DMS153 treated with DMSO at 0.1 percent for 48 hours (cell line): Measurements from ENCODE around the gene NPDC1.

Experiments used
- DNase-seq: peaks from one replicate; lab custom pipeline; 2025; ENCODE audit not compliant: unreplicated experiment; lab: John Stamatoyannopoulos, UW

NPDC1 gene

GRCh38 chr9:137046088-137046787 is at the start of gene NPDC1:
TSS of gene NPDC1 (minus strand) at chr9:137046177. CDS start at chr9:137045989, 188 bp downstream.
- peak; percentile 72 for DNase-seq

GRCh38 chr9:137089232-137089947 is 43.4 kb upstream of the NPDC1 start:
- no peak for DNase-seq

- no peak for DNase-seq
Measured at GRCh38 chr9:137088121-137088520, 42.1 kb upstream of the NPDC1 start.

GRCh38 chr9:137087409-137087925 is 41.5 kb upstream of the NPDC1 start:
- no peak for DNase-seq

- peak; percentile 99 for DNase-seq
Measured at GRCh38 chr9:137086531-137087408, 40.8 kb upstream of the NPDC1 start, which contains the start of gene MAN1B1. TSS of gene MAN1B1 (plus strand) at chr9:137086985. CDS start at chr9:137087000, 15 bp downstream.

GRCh38 chr9:137085920-137086530 is 40.0 kb upstream of the NPDC1 start:
- DNase-seq, result no peak

- no peak for DNase-seq
Measured at GRCh38 chr9:137084526-137084925, 38.5 kb upstream of the NPDC1 start.

GRCh38 chr9:137083394-137084004 is 37.5 kb upstream of the NPDC1 start:
- DNase-seq, result no peak

- no peak for DNase-seq
Measured at GRCh38 chr9:137082925-137083290, 36.9 kb upstream of the NPDC1 start.

- DNase-seq, result no peak
Measured at GRCh38 chr9:137082222-137082924, 36.4 kb upstream of the NPDC1 start.

- DNase-seq, result no peak
Measured at GRCh38 chr9:137080260-137081122, 34.5 kb upstream of the NPDC1 start.

- DNase-seq, result no peak
Measured at GRCh38 chr9:137079401-137079787, 33.4 kb upstream of the NPDC1 start.

GRCh38 chr9:137078701-137079400 is 32.9 kb upstream of the NPDC1 start:
- DNase-seq, result no peak

- no peak for DNase-seq
Measured at GRCh38 chr9:137077758-137078693, 32.0 kb upstream of the NPDC1 start.

GRCh38 chr9:137077010-137077747 is 31.2 kb upstream of the NPDC1 start, which contains the start of gene UAP1L1:
TSS of gene UAP1L1 (plus strand) at chr9:137077517. CDS start at chr9:137077533, 16 bp downstream.
- DNase-seq, result no peak

- no peak for DNase-seq
Measured at GRCh38 chr9:137076636-137077009, 30.6 kb upstream of the NPDC1 start.
